GM12878 (cell line): ENCODE data around the gene ENG. TPM values are rescaled to one million over a fixed set of nuclear protein-coding genes. Genes with fewer than 3 reads are reported as not detected.
A peak's percentile ranks its signal among the peaks of the same experiment; 100 is the strongest.

ENCODE experiments used
- ATAC-seq: fragments of 200-7000 bp; cut with Tn5 transposase; 3 replicates; pipeline ENCODE4 v1.9.1; 2020; ENCODE audit warnings: mild to moderate bottlenecking, moderate library complexity
- BruUV-seq: library from RNA; stranded (reverse); fragments of 400-500 nt; replicated peaks from 2 replicates; lab custom pipeline; 2021; lab: Mats Ljungman, UMichigan
- CTCF ChIA-PET: fragments of 300-600 bp; sonication (Branson Sonifier 250); formaldehyde crosslinking; extraction: SDS; loops from one replicate; lab custom pipeline; 2021; ENCODE audit warnings: inconsistent platforms; lab: Yijun Ruan, JAX
- POLR2A ChIA-PET: fragments of 350-600 bp; formaldehyde crosslinking; extraction: SDS; loops from one replicate; lab custom pipeline; 2021; ENCODE audit warnings: inconsistent platforms; lab: Charles Lee
- RAD21 ChIA-PET: fragments of 300-600 bp; sonication (Branson Sonifier 250); formaldehyde crosslinking; loops from one replicate; lab custom pipeline; 2023; ENCODE audit warnings: antibody characterized with exemption; ENCODE audit not compliant: unreplicated experiment; lab: Charles Lee
- SMC1A ChIA-PET: fragments of 300-600 bp; sonication (Branson Sonifier 250); formaldehyde crosslinking; loops from one replicate; lab custom pipeline; 2023; ENCODE audit not compliant: unreplicated experiment, uncharacterized antibody; lab: Charles Lee
- DNase-seq: peaks from one replicate; pipeline ENCODE4 v3.0.0-alpha.2; 2011; ENCODE audit warnings: low read depth, low spot score
- FAIRE-seq: peaks from 3 replicates; lab custom pipeline; 2011; peaks lifted over from hg19 to GRCh38; lab: Jason Lieb, UNC
- H2AFZ ChIP-seq: 2 replicates; pipeline ENCODE4 v1.6.0; 2011; ENCODE audit warnings: low read depth, low read length, control low read depth; ENCODE audit not compliant: control insufficient read depth
- H3K27ac ChIP-seq: 2 replicates; pipeline ENCODE4 v1.5.1; 2011; ENCODE audit warnings: control low read depth; ENCODE audit not compliant: control insufficient read depth, insufficient read depth
- H3K27me3 ChIP-seq, 2 experiments: replicated peaks in 1 of 2; 2 replicates each; pipeline versions ENCODE4 v1.6.0 to v1.6.1; 2011; ENCODE audit warnings: low read length in 1 of 2; ENCODE audit not compliant: control insufficient read depth in 2 of 2, insufficient read depth in 2 of 2
- H3K36me3 ChIP-seq, 2 experiments: 2 replicates each; pipeline ENCODE4 v1.5.1; 2011; ENCODE audit warnings: low read length in 1 of 2; ENCODE audit not compliant: control insufficient read depth in 2 of 2, insufficient read depth in 2 of 2
- H3K4me1 ChIP-seq: 2 replicates; pipeline ENCODE4 v1.6.1; 2011; ENCODE audit warnings: mild to moderate bottlenecking, low read length, moderate library complexity, mixed read lengths; ENCODE audit not compliant: control insufficient read depth, insufficient read depth
- H3K4me2 ChIP-seq: 2 replicates; pipeline ENCODE4 v1.6.0; 2011; ENCODE audit warnings: control low read depth; ENCODE audit not compliant: control insufficient read depth, insufficient read depth
- H3K4me3 ChIP-seq: fragments of 200-600 bp; sonication (generic); 2 replicates; pipeline ENCODE4 v1.5.1; 2016
- H3K79me2 ChIP-seq: 2 replicates; pipeline ENCODE4 v1.6.0; 2011; ENCODE audit warnings: low read length; ENCODE audit not compliant: control insufficient read depth, insufficient read depth
- H3K9ac ChIP-seq: 2 replicates; pipeline ENCODE4 v1.8.0; 2011; ENCODE audit warnings: low read length, control low read depth, mixed read lengths; ENCODE audit not compliant: control insufficient read depth, insufficient read depth
- H3K9me3 ChIP-seq: replicated peaks from 3 replicates; pipeline ENCODE4 v1.5.1; 2011; ENCODE audit warnings: mild to moderate bottlenecking, low read length; ENCODE audit not compliant: control insufficient read depth, insufficient read depth
- H4K20me1 ChIP-seq: 2 replicates; pipeline ENCODE4 v1.6.0; 2011; ENCODE audit not compliant: control insufficient read depth, insufficient read depth
- BHLHE40 ChIP-seq, 2 experiments: fragments of 450-650 bp in 1 of 2; IDR thresholded peaks; 2 replicates each; pipeline ENCODE4 v1.6.1; 2011 to 2017; ENCODE audit warnings: low read depth in 2 of 2, borderline replicate concordance in 1 of 2, improper control_type of control experiment in 1 of 2, low read length in 1 of 2, mild to moderate bottlenecking in 1 of 2
- CHD1 ChIP-seq: IDR thresholded peaks from 2 replicates; pipeline ENCODE4 v1.6.1; 2012; ENCODE audit warnings: low read depth, low read length, improper control_type of control experiment
- E2F4 ChIP-seq: IDR thresholded peaks from 2 replicates; pipeline ENCODE4 v1.6.1; 2012; ENCODE audit warnings: low read depth, low read length, improper control_type of control experiment
- EED ChIP-seq: sonication (generic); IDR thresholded peaks from 2 replicates; pipeline ENCODE4 v1.6.1; 2016; ENCODE audit warnings: antibody characterized with exemption, low read depth
- GATAD2B ChIP-seq: fragments of 450-650 bp; conservative IDR thresholded peaks from 2 replicates; pipeline ENCODE4 v1.6.1; 2017; ENCODE audit warnings: low read depth, mild to moderate bottlenecking, moderate library complexity
- HSF1 ChIP-seq: fragments of 150-350 bp; IDR thresholded peaks from 2 replicates; pipeline ENCODE4 v1.6.1; 2014; ENCODE audit warnings: mild to moderate bottlenecking, low read depth, low read length
- IKZF1 ChIP-seq: fragments of 450-650 bp; conservative IDR thresholded peaks from 2 replicates; pipeline ENCODE4 v1.6.1; 2017; ENCODE audit warnings: antibody characterized with exemption, mild to moderate bottlenecking
- JUNB ChIP-seq: IDR thresholded peaks from 2 replicates; pipeline ENCODE4 v1.6.1; 2016; ENCODE audit warnings: antibody characterized with exemption, mild to moderate bottlenecking
- NKRF ChIP-seq: fragments of 450-650 bp; conservative IDR thresholded peaks from 2 replicates; pipeline ENCODE4 v1.6.1; 2017; ENCODE audit warnings: mild to moderate bottlenecking, moderate library complexity
- NR2C2 ChIP-seq: IDR thresholded peaks from 2 replicates; pipeline ENCODE4 v1.6.1; 2011; ENCODE audit warnings: borderline replicate concordance, low read depth; ENCODE audit not compliant: control insufficient read depth, insufficient read length
- NR2F1 ChIP-seq: fragments of 450-650 bp; conservative IDR thresholded peaks from 2 replicates; pipeline ENCODE4 v1.6.1; 2017; ENCODE audit warnings: mild to moderate bottlenecking
- SKIL ChIP-seq: fragments of 450-650 bp; IDR thresholded peaks from 2 replicates; pipeline ENCODE4 v1.6.1; 2017; ENCODE audit warnings: mild to moderate bottlenecking, low read depth, inconsistent platforms; ENCODE audit not compliant: poor library complexity, severe bottlenecking
- TBL1XR1 ChIP-seq: IDR thresholded peaks from 2 replicates; pipeline ENCODE4 v1.6.1; 2012; ENCODE audit warnings: low read depth, low read length, improper control_type of control experiment
- USF2 ChIP-seq: IDR thresholded peaks from 2 replicates; pipeline ENCODE4 v1.6.1; 2011; ENCODE audit warnings: low read depth, low read length, improper control_type of control experiment, borderline replicate concordance
- WGBS: methylation state at CpG from one replicate; pipeline ENCODE4 v1.1.6; 2016; ENCODE audit warnings: low lambda C conversion rate; ENCODE audit not compliant: insufficient replicate concordance, insufficient coverage; ENCODE audit errors: missing lambda C conversion rate; 5-methylcytosine and 5-hydroxymethylcytosine counted together
- in situ Hi-C: fragments of 300-500 bp; cut with MboI; formaldehyde crosslinking; loops from 9 replicates; pipeline ENCODE4 v1.14.3; 2018; ENCODE audit warnings: mixed read lengths
- intact Hi-C: fragments of 100-400 bp; cut with micrococcal nuclease; formaldehyde crosslinking; loops from one replicate; pipeline ENCODE4 v1.14.2; 2022; ENCODE audit not compliant: unreplicated experiment
- polyA plus RNA-seq, 11 experiments: library from polyadenylated mRNA; depleted of rRNA in 4 of 11; unstranded in 6 of 11; stranded (reverse) in 5 of 11; fragments of >200 nt; fragmentation: Nextera tagmentation in 4 of 11; fragmentation: Illumina TruSeq in 1 of 11; extraction: Ambion mirVana in 4 of 11; extraction: Trizol in 1 of 11; gene quantifications; 1 replicate in 1 of 11; 2 replicates in 10 of 11; pipeline versions ENCODE4 v1.2.1 to v1.2.3, GENCODE V29; 2011 to 2016; ENCODE audit warnings: inconsistent platforms in 2 of 11, missing spikeins in 2 of 11, low read depth in 1 of 11
- total RNA-seq, 4 experiments: library from RNA; depleted of rRNA in 3 of 4; stranded (reverse); fragments of >200 nt in 3 of 4; fragmentation: Illumina TruSeq in 1 of 4; extraction: Trizol in 1 of 4; gene quantifications; 2 replicates each; pipeline versions ENCODE4 v1.2.1 to v1.2.3, GENCODE V29; 2013 to 2021

Gene ENG
- total and polyA plus RNA-seq, 10 of the 15 experiments (the other 5 are each of a cell fraction or from before 2014, with no cell fraction given) = 0.14 to 10.1 (median 2.0) TPM

- Histone ChIP-seq H4K20me1 (no peaks in the 10 kb centered on the region), H3K9me3 (peaks cover 9% of the 10 kb centered on the region; the same call in 2 of the 3 replicates), H3K79me2 (peaks cover 5% of the 10 kb centered on the region), H2AFZ (peak overlapping the region; percentile 54), H3K27me3 (no peaks in the 10 kb centered on the region), H3K36me3 (peaks cover 7% of the 10 kb centered on the region in 2 experiments; a peak in 3 of 4 replicates), H3K4me3 (peak overlapping the region; percentile 91), H3K27ac (peak overlapping the region; percentile 65; the same call in 1 of the 2 replicates), H3K9ac (peak overlapping the region; percentile 88), H3K4me1 (peaks cover 42% of the 10 kb centered on the region), H3K4me2 (peak overlapping the region; percentile 92)
- WGBS = 14% methylated on average over 25 of the region's 32 CpGs
- SMC1A ChIA-PET = interaction anchor here (0.9 to 4.8 kb wide), 5 partner anchors 9 to 308 kb away, joined by 3 to 36 read pairs (median 4); partner anchors contain the start of gene ST6GALNAC4
- POLR2A ChIA-PET = interaction anchor here (0.9 to 11.0 kb wide), 4 partner anchors 9 to 230 kb away, joined by 3 to 166 read pairs (median 3); partner anchors contain the start of gene ST6GALNAC4
- RAD21 ChIA-PET = interaction anchor here (1.3 to 10.1 kb wide), 3 partner anchors 8 to 18 kb away, joined by 3 to 92 read pairs (median 3); partner anchors contain the start of gene ST6GALNAC4
- in situ Hi-C loops (no loop called here), intact Hi-C loops (no loop called here)
- no TSS peak for BruUV-seq
- FAIRE-seq = no peak
- CTCF ChIA-PET = interaction anchor here (0.9 to 4.5 kb wide), 3 partner anchors 16 to 31 kb away, joined by 3 to 24 read pairs (median 4); no protein-coding TSS in a partner anchor
- peak; percentile 39 for ATAC-seq
- no peak for DNase-seq
- TF ChIP-seq HSF1 (no peak), BHLHE40 (IDR thresholded peaks at IDR 0.05; ENCODE audit: borderline replicate concordance in 1 of 2, low read depth in 2 of 2, low read length in 1 of 2) (0 out of 4 replicates have a peak, but pooled peaks of 1 of the 2 experiments have one; percentile 5), NKRF (peak; percentile 35), JUNB (no peak), E2F4 (no peak), TBL1XR1 (no peak), EED (peak; percentile 53), SKIL (no peak), GATAD2B (peak; percentile 70; the same call in 1 of the 2 replicates), NR2F1 (0 out of 2 replicates have a peak, but pooled peaks have one; percentile 24), NR2C2 (no peak), IKZF1 (peak; percentile 87), USF2 (no peak), CHD1 (no peak)
Measured at GRCh38 chr9:127898433-127899127, 44.1 kb upstream of the ENG start.
